GM19372 (cell line): ENCODE results near the gene OLFML2A.
"Not testable (repeated sequence)": the region's sequence is repeated elsewhere in the genome, so short reads cannot be mapped to it uniquely, and the experiment has no call there.

Source experiments
- ATAC-seq: cut with Tn5 transposase; IDR thresholded peaks from one replicate; pipeline ENCODE4 v1.9.1; 2021; ENCODE audit warnings: mild to moderate bottlenecking, low read depth, moderate library complexity; ENCODE audit not compliant: unreplicated experiment

OLFML2A gene

GRCh38 chr9:124760719-124761118 is 16.2 kb upstream of the OLFML2A start:
- ATAC-seq, result no peak

- ATAC-seq, result no peak
Observed at GRCh38 chr9:124761196-124761595, 15.7 kb upstream of the OLFML2A start.

GRCh38 chr9:124761710-124762109 is 15.2 kb upstream of the OLFML2A start:
- ATAC-seq, result no peak

GRCh38 chr9:124762633-124763032 is 14.3 kb upstream of the OLFML2A start:
- ATAC-seq, result no peak

- ATAC-seq, result no peak
Observed at GRCh38 chr9:124764774-124765438, 12.0 kb upstream of the OLFML2A start.

GRCh38 chr9:124765439-124765835 is 11.5 kb upstream of the OLFML2A start:
- no peak for ATAC-seq

- no peak for ATAC-seq
Observed at GRCh38 chr9:124766326-124766725, 10.6 kb upstream of the OLFML2A start.

GRCh38 chr9:124766815-124767554 is 9.9 kb upstream of the OLFML2A start:
- ATAC-seq, result no peak

GRCh38 chr9:124767821-124768220 is 9.1 kb upstream of the OLFML2A start:
- no peak for ATAC-seq

- no peak for ATAC-seq
Observed at GRCh38 chr9:124768334-124768733, 8.6 kb upstream of the OLFML2A start.

GRCh38 chr9:124768750-124769548 is 8.0 kb upstream of the OLFML2A start:
- ATAC-seq, result no peak

- ATAC-seq, result no peak
Observed at GRCh38 chr9:124769549-124770358, 7.2 kb upstream of the OLFML2A start.

- ATAC-seq, result no peak
Observed at GRCh38 chr9:124770359-124771020, 6.4 kb upstream of the OLFML2A start.

- peak; percentile 82 for ATAC-seq
Observed at GRCh38 chr9:124771021-124771866, 5.7 kb upstream of the OLFML2A start, which contains the start of gene NR6A1. Gene NR6A1, minus strand, starts transcription at chr9:124771311.

GRCh38 chr9:124771867-124772679 is 4.9 kb upstream of the OLFML2A start:
- ATAC-seq, result no peak

- ATAC-seq, result not testable (repeated sequence)
Observed at GRCh38 chr9:124772877-124773276, 4.1 kb upstream of the OLFML2A start.

- no peak for ATAC-seq
Observed at GRCh38 chr9:124773473-124774128, 3.3 kb upstream of the OLFML2A start.
